ENCODE results near the gene DTNB.
A peak's percentile ranks its signal among the peaks of the same experiment; 100 is the strongest.
"Not testable (repeated sequence)": the region's sequence is repeated elsewhere in the genome, so short reads cannot be mapped to it uniquely, and the experiment has no call there.

Gene DTNB

DNA sequence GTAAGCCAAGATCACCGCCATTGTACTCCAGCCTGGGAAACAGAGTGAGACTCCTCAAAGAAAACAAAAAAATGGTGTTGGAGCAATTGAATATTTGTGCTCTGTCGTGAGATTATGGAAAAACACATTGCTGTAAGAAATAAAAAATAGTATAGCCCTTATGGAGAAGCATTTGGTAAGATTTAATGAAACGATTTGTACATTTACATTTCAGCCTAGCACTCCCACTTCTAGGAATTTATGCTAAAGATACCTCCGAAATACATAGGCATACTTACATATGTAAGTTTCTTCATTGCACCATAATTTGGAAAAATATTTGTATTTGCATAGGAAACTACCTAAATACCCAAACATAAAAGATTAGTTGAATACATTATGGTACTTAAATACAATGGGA is 8.7 kb upstream of the DTNB start:
- DNase-seq, result no peak

DNA sequence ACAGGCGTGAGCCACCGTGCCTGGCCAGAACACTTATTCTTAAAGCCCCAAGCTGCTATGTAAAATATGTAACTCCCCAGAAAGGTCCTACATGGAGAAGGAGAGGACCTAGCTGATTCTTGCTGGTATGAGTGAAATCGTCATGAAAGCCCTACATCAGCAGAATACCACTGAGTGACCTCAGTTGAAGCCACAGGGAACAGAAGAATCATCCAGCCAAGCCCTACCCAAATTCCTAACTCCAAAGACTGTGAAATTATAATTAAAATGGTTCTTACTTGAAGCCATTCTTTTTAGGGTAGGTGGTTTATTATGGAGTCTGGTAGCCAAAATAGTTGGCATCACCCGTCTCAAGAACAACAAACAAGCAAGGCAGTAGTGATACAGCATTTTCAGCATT is 4.5 kb upstream of the DTNB start:
- DNase-seq, result no peak

DNA sequence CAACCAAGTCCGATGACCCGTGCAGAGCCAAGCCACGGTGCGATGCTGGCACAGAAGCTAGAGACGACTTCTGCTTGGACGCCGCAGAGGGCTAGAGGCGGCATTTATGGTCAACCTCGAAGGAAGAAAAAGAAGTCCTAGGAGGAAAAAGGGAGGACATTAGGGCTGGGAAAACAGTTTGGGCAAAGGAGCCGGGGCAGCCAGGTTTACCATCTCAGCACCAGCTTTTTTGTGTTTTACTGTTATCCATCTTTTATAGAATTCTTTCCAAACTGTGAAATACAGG is 643 bp upstream of the DTNB start:
- DNase-seq, result no peak

DNA sequence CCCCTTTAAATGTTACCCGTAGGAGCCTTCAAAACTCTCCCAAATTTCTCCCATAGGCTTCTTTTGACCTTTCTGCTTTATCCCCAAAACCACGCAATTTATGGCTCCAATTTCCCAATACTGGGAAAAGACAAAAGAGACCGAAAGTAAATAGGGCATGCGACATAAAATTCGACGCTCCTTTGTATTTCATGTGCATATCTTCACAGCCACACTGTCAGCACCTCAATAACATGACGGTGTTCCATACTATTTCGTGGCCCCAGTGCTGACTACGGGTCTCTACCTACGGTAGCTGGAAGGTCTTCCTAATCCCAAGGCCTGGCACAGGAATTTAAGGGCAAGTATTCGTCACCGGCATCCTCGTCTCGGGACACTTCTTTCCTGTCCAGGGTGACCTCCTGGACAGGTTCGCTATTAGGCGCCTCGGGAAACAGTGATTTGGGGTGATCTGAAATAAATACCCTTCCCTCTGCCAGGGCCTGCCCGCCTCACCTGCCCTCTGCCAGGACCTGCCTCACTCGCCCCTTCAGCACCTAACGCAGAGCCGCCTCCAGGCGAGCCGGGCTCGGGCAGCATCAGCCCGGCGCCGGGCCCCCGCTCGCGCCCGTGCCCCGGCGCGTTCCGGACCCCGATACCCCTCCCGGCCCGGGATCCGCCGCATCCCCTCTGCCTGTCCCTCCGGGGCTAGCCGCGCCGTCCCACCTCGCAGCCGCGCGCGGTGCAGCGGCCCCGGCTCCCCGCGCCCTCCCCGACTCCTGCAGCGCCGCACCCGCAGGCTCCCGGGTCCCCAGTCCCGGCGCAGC is 680 bp downstream of the DTNB start:
- peak; percentile 32 to 52 (median 42) for DNase-seq

DNA sequence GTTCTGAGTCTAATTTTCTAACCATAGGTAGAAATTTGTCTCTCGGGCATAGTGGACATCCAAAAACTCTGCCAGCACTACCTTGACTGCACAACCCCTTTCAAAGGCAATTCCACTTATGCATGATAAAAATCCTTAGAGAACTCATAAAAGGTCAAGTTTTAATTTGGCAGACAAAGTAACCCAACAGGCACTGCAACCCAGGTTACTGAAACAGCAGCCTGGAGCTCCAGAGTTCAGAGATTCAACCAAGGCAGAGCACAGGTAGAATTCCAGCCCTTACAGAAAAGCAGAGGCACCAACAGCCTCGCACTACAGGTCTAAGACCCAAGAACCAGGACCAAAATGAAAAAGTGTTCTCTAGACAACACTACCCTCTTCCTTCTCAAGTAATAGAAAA is 1.8 kb downstream of the DTNB start:
- DNase-seq, result no peak

DNA sequence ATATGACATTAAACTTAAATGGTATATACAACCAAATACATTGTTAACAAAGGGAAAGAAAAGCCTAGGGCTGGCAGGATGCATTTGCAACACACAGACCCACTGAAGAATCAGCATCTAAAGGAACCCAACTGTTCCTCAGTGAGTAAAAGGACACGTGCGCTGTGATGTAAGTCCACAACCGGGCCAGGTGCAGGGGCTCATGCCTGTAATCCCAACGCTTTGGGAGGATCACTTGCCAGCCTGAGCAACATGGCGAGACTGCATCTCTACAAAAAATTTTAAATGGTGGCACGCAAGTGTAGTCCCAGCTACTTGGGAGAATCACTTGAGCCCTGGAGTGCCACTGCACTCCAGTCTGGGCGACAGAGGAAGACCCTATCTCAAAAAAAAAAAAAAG is 3.9 kb downstream of the DTNB start:
- DNase-seq, result no peak

DNA sequence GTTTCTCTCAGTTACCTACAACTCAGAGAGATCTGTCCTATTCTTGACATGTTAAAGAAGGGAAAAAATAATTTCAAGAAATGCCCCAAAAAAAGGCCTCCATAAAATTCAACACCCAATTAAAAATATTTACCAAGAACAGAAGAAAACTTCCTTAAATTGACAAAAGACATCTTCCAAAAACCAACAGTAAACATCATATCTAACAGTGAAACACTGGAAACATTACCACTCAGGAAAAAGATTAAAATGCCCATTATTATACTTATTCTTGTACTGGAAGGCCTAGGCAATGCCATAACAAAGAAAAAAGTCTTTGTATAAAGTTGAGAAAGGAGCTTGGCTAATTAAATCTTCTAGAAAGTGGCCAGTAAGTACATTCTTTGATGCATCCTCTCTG is 7.2 kb downstream of the DTNB start:
- no peak for DNase-seq

DNA sequence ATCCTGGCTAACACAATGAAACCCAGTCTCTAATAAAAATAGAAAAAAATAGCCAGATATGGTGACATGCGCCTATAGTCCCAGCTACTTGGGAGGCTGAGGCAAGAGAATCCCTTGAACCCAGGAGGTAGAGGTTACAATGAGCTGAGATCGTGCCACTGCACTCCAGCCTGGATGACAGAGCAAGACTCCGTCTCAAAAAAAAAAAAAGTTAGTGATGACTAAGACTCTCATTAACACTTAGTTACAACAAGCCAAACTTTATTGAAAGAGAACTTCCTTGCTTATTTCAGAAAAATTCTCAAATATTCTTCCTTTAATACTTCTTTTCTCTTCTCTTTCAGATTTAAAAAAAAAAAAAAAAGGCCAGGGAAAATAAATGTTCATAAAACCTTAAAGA is 7.9 kb downstream of the DTNB start:
- DNase-seq, result not testable (repeated sequence)

DNA sequence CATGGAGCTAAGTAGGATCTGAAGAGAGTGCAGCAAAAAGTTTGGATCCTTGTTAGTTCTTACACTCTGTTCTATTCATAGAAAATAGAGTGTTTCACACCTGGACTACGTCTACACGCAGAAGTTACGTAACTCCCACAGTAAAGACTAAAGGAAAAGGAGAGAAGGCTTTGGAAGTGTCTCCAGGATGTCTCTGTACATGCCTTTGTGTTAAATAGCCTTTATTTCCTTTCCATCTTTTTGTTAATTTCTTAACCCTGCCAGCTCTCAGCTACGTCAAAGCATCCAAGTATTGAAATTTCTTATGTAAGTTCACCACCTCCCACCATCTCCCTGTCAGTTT is 8.4 kb downstream of the DTNB start:
- no peak for DNase-seq

DNA sequence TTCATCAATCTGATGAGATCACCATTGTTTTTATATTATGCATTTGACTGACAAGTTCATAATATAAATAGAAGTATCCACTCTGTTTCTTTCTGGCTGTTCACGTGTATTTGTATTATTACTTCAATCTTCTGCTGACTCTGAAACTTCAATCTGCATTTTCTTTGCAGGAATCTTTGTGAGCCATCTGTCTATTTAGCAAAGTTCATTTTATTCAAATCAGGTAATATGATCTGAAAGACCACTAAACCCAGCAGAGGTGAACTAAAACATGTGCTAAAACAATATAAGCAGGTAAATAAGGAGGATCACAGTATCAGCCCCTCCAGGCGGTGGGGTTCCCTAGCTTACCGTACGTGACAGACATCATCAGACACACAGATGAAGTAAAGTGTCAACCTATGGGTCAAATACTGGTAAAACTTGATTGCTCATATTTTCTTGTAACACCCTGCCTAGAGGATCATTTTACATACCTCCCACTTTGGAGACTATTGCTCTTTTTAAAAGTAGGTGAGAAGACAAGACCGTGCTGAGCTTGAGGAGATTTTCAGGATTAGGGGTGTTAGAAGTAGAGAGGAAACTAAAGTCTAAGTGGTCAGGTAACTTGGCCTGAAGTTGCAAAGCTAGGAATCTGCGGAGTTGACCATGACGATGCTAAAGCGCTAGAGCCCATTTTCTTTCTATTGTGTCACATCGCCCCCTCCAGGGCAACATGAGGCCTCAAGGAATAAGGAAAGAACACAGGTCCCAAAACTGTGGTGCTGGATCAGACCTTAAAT is 9.0 kb downstream of the DTNB start:
- no peak for DNase-seq

DNA sequence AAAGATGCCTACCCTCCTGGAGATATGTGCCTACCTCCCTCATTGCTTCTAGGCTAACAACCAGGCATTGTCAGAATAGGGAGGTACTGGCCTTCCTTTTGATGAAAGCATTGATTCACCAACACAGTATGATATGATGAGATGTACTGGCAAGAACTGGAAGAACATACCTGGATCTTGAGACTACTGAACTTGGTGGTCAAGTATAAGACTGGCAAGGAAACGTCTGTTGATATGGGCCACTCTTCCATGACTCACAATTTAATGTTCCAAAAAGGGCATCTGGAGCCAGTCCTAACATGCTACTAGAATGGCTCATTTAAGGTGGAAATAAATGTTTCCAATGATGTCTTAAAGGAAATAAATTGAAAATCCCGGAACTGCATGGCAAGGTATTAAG is 18.1 kb downstream of the DTNB start:
- DNase-seq, result no peak

DNA sequence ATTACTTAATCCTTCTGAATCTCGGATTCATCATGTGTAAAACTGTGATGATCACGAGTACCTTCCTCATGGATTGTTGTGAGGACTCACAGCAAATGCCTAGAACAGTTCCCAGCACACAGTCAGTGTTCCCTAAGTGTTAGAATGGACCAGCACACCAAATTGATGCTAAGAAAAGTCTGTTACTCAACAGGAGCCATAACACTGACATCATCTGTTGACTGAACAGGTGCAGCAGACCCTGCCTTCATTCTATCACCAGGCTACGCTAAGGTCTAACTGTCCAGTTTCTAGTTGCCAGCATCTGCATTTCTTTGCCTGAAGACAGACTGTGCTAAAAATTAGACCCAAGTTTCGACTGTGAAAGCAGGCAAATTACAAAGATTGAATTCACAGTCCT is 18.6 kb downstream of the DTNB start:
- DNase-seq, result no peak

DNA sequence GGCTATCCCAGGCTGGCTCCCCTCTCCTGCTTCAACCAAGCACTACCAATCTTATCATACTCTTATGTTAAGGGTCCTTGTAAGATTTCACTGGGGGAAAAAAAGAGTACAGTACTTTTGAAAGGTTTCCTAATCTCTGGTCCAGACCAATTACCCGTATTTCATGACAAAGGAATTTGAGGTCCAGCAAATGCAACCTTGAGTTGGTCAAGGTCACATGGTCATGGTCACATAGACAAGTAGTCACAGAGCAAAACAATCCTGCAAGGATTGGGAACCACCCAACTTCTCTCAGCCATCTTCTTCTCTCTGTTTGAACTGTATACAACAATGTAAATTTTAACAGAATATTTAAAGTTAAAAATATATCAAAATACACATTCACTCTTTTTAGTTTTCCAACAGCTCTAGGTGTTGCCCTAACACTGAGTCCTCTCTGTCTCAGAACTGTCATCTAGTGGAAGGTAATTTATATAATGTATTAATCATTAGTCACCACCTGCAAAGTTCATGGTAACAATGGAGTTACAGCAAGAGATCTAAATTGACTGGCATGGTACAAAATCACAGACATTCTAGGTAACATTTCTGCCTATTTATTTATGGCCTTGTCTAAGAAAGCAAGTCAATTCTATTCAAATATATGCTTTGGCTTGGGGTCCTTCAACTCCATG is 21.5 kb downstream of the DTNB start:
- no peak for DNase-seq

DNA sequence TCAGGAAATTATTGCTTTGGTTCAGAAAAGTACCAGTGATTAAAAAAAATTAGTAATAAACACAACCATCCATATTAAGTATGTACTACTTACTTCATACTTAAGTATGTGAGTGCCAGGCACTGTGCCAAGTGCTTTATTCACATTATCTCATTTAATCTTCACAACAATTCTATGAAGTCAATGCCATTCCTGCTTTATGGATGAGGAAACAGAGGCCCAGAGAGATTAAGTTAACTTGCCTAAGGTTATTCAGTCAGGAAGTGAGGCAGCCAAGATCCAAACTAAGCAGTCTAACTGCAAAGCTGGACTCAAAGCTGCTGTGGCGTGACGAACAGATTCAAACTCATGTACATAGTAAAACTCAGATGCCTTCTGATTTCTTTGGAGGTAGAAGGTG is 22.3 kb downstream of the DTNB start:
- DNase-seq, result no peak

DNA sequence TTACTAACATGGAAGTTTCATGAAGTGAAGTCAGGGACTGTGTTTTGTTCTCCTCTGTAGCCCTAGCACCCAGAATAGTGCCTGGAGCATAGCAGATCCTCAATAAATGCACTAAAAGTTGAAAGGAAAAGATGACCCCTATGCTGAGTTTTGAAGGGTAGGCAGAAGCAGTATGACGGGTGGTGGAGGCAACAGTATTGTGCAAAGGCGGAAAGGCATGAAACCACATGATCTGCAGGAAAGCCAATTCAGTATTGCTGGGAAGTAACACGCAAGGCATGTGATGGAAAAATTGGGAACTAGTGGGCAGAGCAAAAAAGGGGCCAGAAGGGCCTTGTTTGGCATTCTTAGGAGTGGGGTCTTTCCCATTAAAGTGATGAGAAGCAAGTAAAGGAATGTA is 23.1 kb downstream of the DTNB start:
- DNase-seq, result no peak

DNA sequence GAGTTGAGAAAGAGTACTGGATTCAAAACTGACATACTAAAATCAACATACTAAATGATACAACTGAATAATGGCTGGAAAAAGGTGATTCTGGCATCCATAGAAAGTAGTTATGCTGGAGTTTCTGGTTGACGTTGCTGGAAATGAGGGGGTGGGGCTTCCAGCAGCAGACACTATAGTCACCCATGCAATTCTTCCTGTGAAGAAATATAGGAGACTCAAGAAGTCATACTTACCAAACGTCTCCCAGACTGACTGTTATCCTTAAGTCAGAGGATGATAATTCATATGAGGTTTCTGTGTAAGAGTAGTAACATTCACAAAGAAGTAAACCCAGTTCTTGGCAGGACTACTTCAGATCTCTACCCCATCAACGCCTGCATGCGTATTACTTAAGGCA is 23.6 kb downstream of the DTNB start:
- DNase-seq, result no peak

DNA sequence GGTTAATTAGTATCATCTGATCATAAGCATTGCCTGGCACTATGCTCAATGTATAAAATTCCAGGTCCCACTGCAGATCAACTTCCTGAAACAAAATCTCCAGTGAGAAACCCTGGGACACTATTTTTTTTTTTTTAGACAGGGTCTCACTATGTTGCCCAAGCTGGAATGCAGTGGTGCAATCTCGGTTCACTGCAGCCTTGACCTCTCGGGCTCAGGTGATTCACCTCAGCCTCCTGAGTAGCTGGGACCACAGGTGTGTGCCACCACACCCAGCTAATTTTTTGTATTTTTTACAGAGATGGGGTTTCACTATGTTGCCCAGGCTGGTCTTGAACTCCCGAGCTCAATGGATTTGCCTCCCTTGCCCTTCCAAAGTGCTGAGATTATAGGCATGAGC is 31.1 kb downstream of the DTNB start:
- no peak for DNase-seq

DNA sequence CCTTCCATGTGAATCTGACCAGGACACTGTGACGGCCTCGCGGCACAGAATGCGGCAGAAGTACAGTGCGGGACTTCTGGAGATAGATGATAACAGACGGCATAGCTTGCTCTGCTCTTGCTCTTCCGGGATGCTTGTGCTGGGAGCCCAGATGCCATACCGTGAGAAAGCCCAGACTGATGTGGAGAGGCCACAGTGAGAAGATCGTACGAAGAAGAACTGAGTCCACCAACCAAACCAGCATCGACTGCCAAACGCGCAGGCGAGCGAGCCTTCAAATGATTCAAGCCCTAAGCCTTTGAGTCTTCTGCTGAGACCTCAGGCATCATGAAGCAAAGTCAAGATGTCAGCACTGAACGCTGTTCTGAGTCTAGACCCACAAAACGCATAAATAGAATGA is 33.7 kb downstream of the DTNB start:
- DNase-seq, result no peak

DNA sequence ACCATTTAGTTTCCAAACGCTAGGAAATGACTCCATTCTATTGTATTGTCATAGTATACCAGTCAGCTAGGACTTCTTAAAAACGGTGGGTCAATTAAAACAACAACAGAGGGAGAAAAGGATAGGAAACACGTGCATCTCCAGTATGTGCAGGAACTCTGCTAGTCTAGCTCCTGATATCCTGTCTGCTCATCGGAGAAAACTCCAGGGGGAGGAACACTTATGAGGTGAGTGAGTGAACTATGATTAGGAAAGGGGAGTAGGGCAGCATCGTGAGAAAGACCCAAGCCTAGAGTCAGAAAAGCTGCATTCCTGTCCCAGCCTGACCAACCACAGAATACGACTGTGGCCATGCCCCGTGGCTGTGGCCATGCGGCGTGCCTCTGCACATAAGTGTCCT is 34.2 kb downstream of the DTNB start:
- no peak for DNase-seq

DNA sequence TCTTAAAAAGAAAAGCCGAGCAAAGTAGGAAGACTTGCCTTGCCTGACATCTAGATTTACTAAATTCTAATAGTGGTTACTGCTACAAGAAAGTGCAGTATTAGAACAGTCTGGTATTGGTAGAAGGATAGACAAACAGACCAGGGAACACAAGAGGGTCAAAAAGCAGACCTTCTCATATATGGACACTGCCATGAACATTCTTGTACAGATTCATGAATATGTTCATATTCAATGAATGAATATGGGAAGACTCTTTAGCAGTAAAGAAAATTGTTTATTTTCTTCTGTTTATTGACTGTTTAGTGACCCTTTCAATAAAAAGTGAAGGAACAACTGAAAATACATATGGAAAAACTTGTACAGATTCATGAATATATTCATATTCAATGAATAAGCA is 37.6 kb downstream of the DTNB start:
- no peak for DNase-seq

DNA sequence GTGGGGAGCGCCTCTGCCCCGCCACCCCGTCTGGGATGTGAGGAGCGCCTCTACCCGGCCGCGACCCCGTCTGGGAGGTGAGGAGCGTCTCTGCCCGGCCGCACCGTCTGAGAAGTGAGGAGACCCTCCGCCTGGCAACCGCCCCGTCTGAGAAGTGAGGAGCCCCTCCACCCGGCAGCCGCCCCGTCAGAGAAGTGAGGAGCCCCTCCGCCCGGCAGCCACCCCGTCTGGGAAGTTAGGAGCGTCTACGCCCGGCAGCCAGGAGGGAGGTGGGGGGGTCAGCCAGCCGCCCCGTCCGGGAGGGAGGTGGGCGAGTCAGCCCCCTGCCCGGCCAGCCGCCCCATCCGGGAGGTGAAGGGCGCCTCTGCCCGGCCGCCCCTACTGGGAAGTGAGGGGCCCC is 39.6 kb downstream of the DTNB start:
- not testable (repeated sequence) for DNase-seq

DNA sequence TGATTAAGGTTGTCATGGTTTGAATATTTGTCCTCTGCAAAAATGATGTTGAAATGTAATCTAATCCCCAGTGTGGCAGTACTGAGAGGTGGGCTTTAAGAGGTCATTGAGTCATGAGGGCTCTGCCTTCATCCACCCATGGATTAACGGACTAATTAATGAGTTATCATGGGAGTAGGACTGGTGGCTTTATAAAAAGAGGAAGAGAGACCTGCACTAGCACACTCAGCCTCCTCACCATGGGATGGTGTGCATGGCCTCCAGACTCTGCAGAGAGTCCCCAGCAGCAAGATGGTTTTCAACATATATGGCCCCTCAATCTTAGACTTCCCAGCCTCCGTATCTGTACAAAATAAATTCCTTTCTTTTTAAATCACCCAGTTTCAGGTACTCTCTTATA is 41.0 kb downstream of the DTNB start:
- no peak for DNase-seq

DNA sequence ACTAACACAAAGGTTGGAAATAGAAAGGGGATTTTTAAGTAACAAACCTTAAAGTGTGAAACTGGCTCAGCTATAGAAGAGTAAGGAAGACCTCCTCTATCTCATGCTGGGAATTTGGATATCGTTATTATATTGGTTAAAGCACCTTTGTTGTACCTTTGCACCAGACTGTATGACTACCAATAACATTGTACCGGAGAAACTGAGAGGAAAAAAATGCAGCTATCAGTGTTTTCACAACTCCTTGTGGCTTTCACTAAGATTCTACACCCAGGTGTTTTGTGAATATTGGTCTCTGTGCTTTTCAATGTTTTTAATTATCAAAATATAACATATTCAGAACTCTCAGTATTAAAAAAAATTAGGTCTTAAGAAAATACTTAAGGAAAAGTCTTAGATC is 48.7 kb downstream of the DTNB start:
- DNase-seq, result no peak

DNA sequence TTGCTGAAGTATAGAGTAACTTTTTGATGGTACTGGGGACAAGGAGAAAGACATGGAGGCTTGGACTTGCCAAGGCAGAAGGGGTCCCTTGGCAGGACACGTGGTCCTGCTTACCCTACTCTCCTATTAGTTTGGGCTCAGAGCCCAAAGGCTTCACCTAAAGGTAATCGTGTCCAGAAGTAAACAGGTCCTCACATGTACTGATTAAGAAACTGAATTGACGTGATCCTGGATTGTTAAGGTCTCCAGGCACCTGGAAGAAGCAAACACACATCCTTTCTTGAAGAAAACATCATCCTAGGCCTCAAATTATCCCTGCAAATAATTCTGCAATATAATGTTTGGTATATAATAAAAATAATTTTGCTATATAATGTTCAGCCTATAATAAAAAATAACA is 50.0 kb downstream of the DTNB start:
- no peak for DNase-seq

DNA sequence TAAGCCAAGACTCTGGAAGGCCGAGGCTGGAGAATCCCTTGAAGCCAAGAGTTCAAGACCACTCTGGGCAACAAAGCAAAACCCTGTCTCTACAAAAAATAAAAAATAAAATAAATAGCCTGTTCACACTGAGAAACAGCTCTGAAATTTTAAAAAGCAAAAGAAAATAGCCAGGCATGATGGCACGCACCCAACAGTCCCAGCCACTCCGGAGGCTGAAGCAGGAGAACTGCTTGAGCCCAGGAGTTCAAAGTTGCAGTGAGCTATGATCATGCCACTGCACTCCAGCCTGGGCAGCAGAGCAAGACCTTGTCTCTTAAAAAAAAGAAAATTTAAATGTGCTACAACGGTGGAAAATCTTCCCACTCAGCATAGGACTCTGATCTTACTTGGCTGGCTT is 52.7 kb downstream of the DTNB start:
- no peak for DNase-seq
